Keratinocyte (primary cell): ENCODE results near the gene DNMBP. TPM values are rescaled to one million over a fixed set of nuclear protein-coding genes. Genes with fewer than 3 reads are reported as not detected.

ENCODE experiments used
- DNase-seq: peaks from one replicate; pipeline ENCODE4 v3.0.0-alpha.2; 2011; ENCODE audit warnings: low read depth, missing footprints, low spot score
- FAIRE-seq: peaks from 2 replicates; lab custom pipeline; 2011; peaks lifted over from hg19 to GRCh38; lab: Jason Lieb, UNC
- H2AFZ ChIP-seq: 2 replicates; pipeline ENCODE4 v1.6.0; 2012; ENCODE audit warnings: low read length, control low read depth, inconsistent platforms; ENCODE audit not compliant: control insufficient read depth
- H3K27ac ChIP-seq: 2 replicates; pipeline ENCODE4 v1.5.1; 2011; ENCODE audit warnings: low read length; ENCODE audit not compliant: control insufficient read depth, insufficient read depth
- H3K27me3 ChIP-seq: 3 replicates; pipeline ENCODE4 v1.6.0; 2011; ENCODE audit warnings: low read length; ENCODE audit not compliant: control insufficient read depth, insufficient read depth; ENCODE audit errors: extremely low read depth
- H3K36me3 ChIP-seq, 2 experiments: 2 replicates in 1 of 2; 3 replicates in 1 of 2; pipeline ENCODE4 v1.5.1; 2011; ENCODE audit warnings: low read length in 2 of 2, mild to moderate bottlenecking in 1 of 2; ENCODE audit not compliant: control insufficient read depth in 2 of 2, insufficient read depth in 2 of 2; ENCODE audit errors: extremely low read depth in 1 of 2
- H3K4me1 ChIP-seq: 3 replicates; pipeline ENCODE4 v1.5.1; 2011; ENCODE audit warnings: low read length; ENCODE audit not compliant: control insufficient read depth, insufficient read depth; ENCODE audit errors: extremely low read depth
- H3K4me2 ChIP-seq: 3 replicates; pipeline ENCODE4 v1.6.0; 2011; ENCODE audit warnings: low read depth, low read length; ENCODE audit not compliant: control insufficient read depth, insufficient read depth; ENCODE audit errors: extremely low read depth
- H3K4me3 ChIP-seq, 3 experiments: fragments of 200-600 bp in 1 of 3; sonication (generic) in 1 of 3; 2 replicates in 2 of 3; 3 replicates in 1 of 3; pipeline ENCODE4 v1.5.1; 2011 to 2016; ENCODE audit warnings: low read length in 3 of 3, mild to moderate bottlenecking in 3 of 3, control low read depth in 2 of 3, inconsistent platforms in 1 of 3, low read depth in 1 of 3, mixed read lengths in 1 of 3, mixed run types in 1 of 3, moderate library complexity in 1 of 3; ENCODE audit not compliant: control insufficient read depth in 2 of 3, insufficient read depth in 2 of 3; ENCODE audit errors: extremely low read depth in 1 of 3
- H3K79me2 ChIP-seq: 2 replicates; pipeline ENCODE4 v1.6.0; 2012; ENCODE audit warnings: low read length; ENCODE audit not compliant: control insufficient read depth, insufficient read depth
- H3K9ac ChIP-seq: 3 replicates; pipeline ENCODE4 v1.6.0; 2011; ENCODE audit warnings: low read length; ENCODE audit not compliant: control insufficient read depth, insufficient read depth; ENCODE audit errors: extremely low read depth
- H3K9me1 ChIP-seq: 3 replicates; pipeline ENCODE4 v1.6.0; 2011; ENCODE audit warnings: low read length; ENCODE audit not compliant: control insufficient read depth, insufficient read depth; ENCODE audit errors: extremely low read depth
- H3K9me3 ChIP-seq: 2 replicates; pipeline ENCODE4 v1.5.1; 2012; ENCODE audit warnings: low read depth, low read length; ENCODE audit not compliant: control insufficient read depth
- H4K20me1 ChIP-seq: 3 replicates; pipeline ENCODE4 v1.6.0; 2011; ENCODE audit warnings: low read length; ENCODE audit not compliant: control insufficient read depth, insufficient read depth; ENCODE audit errors: extremely low read depth
- CTCF ChIP-seq, 3 experiments: IDR thresholded peaks in 1 of 3; conservative IDR thresholded peaks in 1 of 3; optimal IDR thresholded peaks in 1 of 3; 2 replicates in 2 of 3; 3 replicates in 1 of 3; pipeline versions ENCODE3 to v1.5.1; 2011; ENCODE audit warnings: low read length in 3 of 3, mild to moderate bottlenecking in 3 of 3, moderate library complexity in 2 of 3, control low read depth in 1 of 3, inconsistent platforms in 1 of 3; ENCODE audit not compliant: insufficient read depth in 2 of 3; ENCODE audit errors: extremely low read depth in 1 of 3
- EZH2 ChIP-seq: IDR thresholded peaks from one replicate; pipeline ENCODE4 v1.6.1; 2012; ENCODE audit warnings: inconsistent platforms, mild to moderate bottlenecking, low read length, moderate library complexity
- dilution Hi-C: fragments of 300-500 bp; cut with MboI; formaldehyde crosslinking; loops from one replicate; pipeline ENCODE4 v1.7.0; 2020; ENCODE audit warnings: low sequenced_read_pairs; ENCODE audit not compliant: extremely low pct_ligation_motif_present
- polyA plus RNA-seq, 5 experiments: library from polyadenylated mRNA; depleted of rRNA in 3 of 5; stranded (reverse) in 3 of 5; stranded (forward) in 1 of 5; unstranded in 1 of 5; fragments of >200 nt; gene quantifications; 1 replicate in 1 of 5; 2 replicates in 3 of 5; 3 replicates in 1 of 5; pipeline versions ENCODE4 v1.2.1 to v1.2.3, GENCODE V29; 2011 to 2012; ENCODE audit warnings: missing spikeins in 2 of 5, low read depth in 1 of 5, low replicate concordance in 1 of 5

The DNMBP gene
- polyA plus RNA-seq, 1 donor (not counting 4 experiments of a cell fraction or from before 2014, with no cell fraction given), result 15.8 TPM

GRCh38 chr10:99894613-99895012 lies 115.1 kb downstream of the DNMBP start:
- H3K27ac ChIP-seq, result no peak overlapping the region
- FAIRE-seq (no peak), DNase-seq (no peak)
- H3K4me1 ChIP-seq, result no peaks in the 10 kb centered on the region
- TF ChIP-seq CTCF (optimal IDR thresholded peaks at IDR 0.05 in 1 of 3, IDR thresholded peaks at IDR 0.05 in 1 of 3, conservative IDR thresholded peaks at IDR 0.05 in 1 of 3; ENCODE audit: extremely low read depth in 1 of 3, insufficient read depth in 2 of 3, low read length in 3 of 3) (no peak), EZH2 (no peak)
- no peak overlapping the region for H3K9ac ChIP-seq
- no peaks in the 10 kb centered on the region for H3K9me1 ChIP-seq
- no peaks in the 10 kb centered on the region for H3K27me3 ChIP-seq
- H3K4me2 ChIP-seq, result no peak overlapping the region
- H3K9me3 ChIP-seq, result no peaks in the 10 kb centered on the region
- dilution Hi-C loops, result no loop called here
- no peak overlapping the region for H2AFZ ChIP-seq
- H3K79me2 ChIP-seq, result no peaks in the 10 kb centered on the region
- H3K4me3 ChIP-seq, result no peak overlapping the region
- no peaks in the 10 kb centered on the region for H4K20me1 ChIP-seq
- H3K36me3 ChIP-seq, result peaks cover 32 to 33% of the 10 kb centered on the region in 2 experiments

- H3K4me2 ChIP-seq, result no peak overlapping the region
- FAIRE-seq (no peak), DNase-seq (no peak)
- no peak overlapping the region for H3K9ac ChIP-seq
- dilution Hi-C loops, result no loop called here
- peaks cover 19 to 30% of the 10 kb centered on the region in 2 experiments for H3K36me3 ChIP-seq
- no peak overlapping the region for H3K4me3 ChIP-seq
- no peaks in the 10 kb centered on the region for H4K20me1 ChIP-seq
- H3K27me3 ChIP-seq, result no peaks in the 10 kb centered on the region
- H3K4me1 ChIP-seq, result no peaks in the 10 kb centered on the region
- no peaks in the 10 kb centered on the region for H3K9me1 ChIP-seq
- no peak overlapping the region for H3K27ac ChIP-seq
- no peak overlapping the region for H2AFZ ChIP-seq
- TF ChIP-seq CTCF (optimal IDR thresholded peaks at IDR 0.05 in 1 of 3, IDR thresholded peaks at IDR 0.05 in 1 of 3, conservative IDR thresholded peaks at IDR 0.05 in 1 of 3; ENCODE audit: extremely low read depth in 1 of 3, insufficient read depth in 2 of 3, low read length in 3 of 3), result no peak
- no peak for TF ChIP-seq EZH2
- no peaks in the 10 kb centered on the region for H3K79me2 ChIP-seq
- no peaks in the 10 kb centered on the region for H3K9me3 ChIP-seq
Measured at GRCh38 chr10:99888622-99889021, 121.1 kb downstream of the DNMBP start.
